Activated CD8-positive, alpha-beta memory T cell treated with anti-CD3 and anti-CD28 coated beads, Interleukin-2, amount 50 U/mL, for 4 hours (primary cell): ENCODE results near the gene CYP1A1.

ENCODE experiments used
- DNase-seq: peaks from one replicate; pipeline ENCODE4 v3.0.0-alpha.2; 2020

CYP1A1 gene

DNA sequence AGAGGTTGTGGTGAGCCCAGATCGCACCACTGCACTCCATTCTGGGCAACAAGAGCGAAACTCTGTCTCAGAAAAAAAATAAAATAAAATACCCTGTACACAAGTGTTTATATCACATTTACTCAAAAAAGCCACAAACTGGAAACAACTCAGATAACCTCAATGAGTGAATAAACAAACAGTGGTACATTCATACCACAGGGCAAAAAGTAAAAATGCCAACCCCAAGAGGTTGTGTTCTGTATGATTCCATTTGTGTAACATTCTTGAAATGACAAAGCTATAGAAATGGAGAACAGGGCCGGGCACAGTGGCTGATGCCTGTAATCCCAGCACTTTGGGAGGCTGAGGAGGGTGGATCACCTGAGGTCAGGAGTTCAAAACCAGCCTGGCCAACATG is 42.4 kb downstream of the CYP1A1 start:
- DNase-seq = no peak

DNA sequence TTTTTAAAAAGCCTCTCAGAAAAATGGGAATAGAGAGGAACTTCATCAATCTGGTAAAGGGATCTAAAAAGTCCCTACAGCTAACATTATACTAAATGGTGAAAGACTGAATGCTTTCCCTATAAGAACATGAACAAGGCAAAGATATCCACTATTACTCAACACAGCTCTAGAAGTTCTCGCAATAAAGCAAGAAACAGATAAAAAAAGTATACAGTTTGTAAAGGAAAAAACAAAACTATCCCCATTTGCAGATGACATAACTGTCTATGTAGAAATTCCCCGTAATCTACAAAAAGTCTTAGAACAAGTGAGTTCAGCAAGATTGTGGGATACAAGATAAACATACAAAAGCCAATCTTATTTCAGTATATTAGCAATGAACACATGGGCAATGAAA is 44.9 kb downstream of the CYP1A1 start:
- no peak for DNase-seq

DNA sequence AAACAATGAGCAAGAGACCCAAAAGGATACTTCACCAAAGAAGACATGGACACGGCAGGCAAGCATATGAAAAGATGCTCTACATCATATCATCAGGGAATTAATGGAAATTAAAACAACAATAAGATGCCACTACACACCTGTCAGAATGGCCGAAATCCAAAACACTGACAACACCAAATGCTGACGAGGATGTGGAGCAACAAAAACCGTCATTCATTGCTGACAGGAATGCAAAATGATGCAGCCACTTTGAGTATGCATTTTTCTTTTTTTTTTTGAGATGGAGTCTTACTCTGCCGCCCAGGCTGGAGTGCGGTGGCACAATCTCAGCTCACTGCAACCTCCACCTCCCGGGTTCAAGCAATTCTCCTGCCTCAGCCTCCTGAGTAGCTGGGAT is 48.5 kb downstream of the CYP1A1 start:
- DNase-seq = no peak

DNA sequence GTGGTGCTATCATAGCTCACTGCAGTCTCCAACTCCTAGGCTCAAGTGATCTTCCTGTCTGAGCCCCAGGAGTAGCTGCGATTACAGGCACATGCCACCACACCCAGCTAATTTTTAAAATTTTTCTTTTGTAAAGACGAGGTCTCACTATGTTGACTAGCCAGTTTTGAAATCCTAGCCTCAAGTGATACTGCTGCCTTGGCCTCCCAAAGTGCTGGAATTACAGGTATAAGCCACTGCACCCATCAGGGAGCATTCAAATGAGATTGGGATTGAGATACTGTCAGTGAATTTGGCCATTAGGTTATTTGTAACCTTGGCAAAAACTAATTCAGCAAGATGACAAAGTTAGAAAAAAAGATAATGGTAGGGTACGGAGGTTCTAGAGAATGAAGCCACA is 51.2 kb downstream of the CYP1A1 start:
- DNase-seq = no peak

DNA sequence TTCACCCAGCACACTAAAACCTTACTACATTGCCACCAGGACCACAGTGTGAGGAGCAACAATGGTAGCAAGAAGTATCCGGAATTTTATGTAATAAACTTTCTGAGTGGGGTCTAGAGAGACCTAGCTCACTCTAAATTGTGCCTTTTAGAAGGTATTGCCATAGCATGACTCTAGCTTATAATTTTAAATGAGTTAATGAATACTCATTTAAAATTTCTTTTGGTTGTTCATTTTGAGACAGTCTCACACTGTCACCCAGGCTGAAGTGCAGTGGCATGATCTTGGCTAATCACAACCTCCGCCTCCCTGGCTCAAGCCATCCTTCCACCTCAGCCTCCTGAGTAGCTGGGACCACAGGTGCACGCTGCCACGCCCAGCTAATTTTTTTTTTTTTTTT is 55.7 kb downstream of the CYP1A1 start:
- DNase-seq = no peak
